8988T (cell line): ENCODE data around the gene MARCHF6.
"Not testable (repeated sequence)": the region's sequence is repeated elsewhere in the genome, so short reads cannot be mapped to it uniquely, and the experiment has no call there.

Experiments
- DNase-seq: peaks from one replicate; pipeline ENCODE4 v3.0.0; 2011

Gene MARCHF6

DNA sequence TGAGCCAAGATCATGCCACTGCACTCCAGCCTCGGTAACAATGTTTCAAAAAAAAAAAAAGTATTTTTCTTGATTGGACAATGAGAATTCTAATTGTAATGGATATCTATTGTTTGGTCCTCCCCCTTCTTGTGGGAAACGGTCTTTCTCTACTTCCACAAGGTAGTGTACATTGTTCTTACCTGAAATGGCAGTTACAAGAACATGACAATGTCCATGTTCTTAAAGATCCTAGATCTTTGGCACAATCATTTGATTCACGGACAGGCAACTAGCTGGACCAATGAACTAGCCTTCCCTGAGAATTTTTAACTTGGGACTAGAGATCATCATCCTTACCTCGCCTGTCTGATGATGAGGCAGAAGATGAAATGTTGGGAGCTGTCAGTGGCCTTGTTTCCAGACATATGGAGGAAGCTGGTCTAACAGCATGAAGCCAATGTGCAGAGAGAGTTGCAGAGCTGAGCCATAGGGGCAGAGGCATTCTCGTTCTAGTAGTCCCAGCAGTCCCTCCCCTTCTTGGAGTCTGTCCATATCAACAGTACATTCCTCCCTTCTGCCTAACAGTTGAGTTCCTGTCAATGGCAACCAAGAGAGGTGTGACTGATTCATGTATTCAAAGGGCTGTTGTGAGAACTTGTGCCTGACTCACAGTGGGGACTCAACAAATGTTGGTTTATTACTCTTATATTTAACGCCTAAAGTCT lies 2.1 kb upstream of the MARCHF6 start:
- no peak for DNase-seq

DNA sequence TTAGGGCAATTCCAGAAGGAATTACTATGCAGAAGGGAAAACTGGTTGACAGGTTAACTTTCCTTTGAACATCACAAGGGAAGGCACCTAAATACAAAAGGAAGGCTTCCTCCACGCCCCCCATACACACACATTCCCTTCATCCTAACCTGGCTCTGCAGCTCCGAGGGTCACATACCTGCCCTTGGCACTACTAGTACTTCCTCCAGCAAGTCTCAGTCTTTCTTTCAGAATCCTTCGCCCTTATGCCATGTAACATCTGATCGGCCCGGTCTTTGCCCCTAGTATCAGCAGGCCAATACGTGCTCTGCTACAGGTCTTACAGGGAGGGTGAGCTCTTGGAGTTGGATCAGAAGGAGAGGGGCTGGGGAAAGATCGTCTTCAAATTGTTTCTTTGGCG lies 1.6 kb upstream of the MARCHF6 start:
- DNase-seq, result no peak

DNA sequence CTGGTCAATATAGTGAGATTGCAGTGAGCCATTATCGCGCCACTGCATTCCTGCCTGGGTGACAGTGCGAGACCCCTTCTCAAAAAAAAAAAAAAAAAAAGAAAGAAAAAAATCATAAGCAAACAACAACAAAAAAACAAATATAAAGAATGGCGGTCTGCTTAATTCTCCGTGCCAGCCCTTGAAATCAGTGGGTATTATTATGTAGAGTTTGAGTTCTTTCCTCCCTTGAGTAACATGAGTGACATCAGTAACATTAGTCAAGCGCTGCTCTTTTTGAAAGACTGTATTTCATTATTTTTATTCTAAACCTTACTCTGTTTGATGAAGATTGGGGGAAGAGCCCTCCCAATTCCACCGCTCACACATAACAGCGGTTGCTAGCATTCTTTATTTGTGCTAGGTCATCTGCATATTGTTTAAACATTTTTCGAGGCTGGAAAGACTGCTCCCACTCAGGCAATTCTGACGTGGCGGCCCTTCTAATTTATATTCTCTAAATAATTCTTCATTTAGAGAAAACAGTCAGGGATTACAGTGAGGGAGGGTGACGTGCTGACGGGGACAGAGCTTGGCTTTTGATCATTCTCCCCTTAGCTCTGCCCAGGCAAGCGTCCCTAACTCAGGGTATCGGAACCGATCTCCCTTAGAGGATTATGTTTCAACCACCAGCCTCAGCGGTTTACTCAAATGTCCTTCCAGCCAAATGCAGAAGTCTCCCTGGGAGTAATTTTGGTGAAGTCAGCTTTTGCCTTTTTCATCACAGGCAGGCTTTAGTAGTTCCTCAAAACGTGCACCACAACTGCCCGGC lies 860 bp upstream of the MARCHF6 start:
- no peak for DNase-seq

DNA sequence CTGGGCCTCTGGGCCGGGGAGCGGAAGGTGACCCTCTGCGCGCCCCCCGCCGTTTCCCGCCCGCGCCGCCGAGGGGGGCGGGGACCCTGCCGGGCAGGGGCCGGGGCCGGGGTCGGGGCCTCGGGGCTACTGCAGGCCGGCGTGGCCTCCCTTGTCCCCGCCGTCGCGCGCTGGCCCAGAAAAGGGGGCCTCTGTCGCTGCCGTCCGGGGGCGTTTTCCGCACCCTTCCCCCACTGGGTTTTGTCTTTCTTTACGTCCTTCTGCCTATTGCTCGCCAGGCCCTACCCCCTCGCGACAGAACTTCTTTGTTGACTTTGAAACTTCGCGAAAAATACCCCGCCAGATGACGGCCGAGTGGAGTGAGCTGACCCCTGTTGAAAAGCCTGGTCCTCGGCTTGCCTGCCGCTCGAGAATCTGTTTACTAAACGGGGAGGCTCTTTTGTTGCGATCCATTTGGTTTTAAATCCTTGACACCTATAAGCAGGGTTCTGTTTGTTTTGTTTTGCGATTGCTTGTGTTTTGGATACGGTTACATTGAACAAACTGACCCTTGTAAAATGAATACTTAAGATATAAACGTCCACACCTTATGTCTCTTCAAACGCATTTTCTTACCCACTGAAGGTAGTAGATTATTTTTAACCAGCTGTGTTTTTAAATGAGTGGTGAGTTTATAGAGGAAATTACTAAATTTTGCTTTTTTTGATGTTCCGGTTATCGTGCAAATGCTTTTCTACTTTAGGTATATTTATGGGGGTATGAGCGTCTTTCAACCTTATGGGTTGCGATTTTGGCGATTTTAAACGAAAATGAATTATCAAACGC lies 765 bp downstream of the MARCHF6 start:
- DNase-seq, result no peak

DNA sequence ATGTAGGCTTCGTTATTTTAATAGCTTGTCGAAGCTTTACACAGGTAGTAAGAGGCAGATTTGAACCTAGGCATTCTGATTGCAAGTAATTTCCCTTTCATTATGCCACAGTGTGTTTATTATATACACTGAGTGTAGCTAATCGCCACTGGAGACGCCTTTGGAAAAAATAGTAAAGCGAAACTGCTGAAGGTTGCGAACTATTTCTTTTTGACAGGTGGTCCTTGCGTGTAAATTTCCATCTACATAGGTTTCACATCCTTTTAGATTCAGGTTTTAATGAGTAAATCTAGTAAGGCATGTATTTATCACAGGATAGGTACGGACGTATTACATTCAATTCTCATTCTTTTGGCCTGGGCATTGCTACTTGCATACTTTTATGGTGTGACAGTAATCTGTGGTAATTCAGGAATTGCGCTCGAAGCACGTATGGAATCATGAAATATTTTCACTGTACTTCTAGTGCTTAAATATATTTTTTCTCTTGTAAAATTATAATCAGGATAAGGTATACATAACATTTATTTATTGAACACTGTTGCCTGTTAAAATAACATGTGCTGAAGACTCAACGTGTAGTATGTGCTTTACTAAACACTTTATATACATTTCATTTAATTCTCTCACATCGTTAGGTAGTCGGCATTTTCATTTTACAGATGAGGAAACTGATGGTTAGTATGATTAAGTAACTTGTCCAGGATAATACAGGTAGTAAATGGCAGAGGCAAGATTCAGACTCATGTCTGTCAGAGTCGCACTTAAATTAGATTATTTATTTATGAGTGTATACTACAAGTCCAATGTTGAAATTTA lies 1.8 kb downstream of the MARCHF6 start:
- no peak for DNase-seq

DNA sequence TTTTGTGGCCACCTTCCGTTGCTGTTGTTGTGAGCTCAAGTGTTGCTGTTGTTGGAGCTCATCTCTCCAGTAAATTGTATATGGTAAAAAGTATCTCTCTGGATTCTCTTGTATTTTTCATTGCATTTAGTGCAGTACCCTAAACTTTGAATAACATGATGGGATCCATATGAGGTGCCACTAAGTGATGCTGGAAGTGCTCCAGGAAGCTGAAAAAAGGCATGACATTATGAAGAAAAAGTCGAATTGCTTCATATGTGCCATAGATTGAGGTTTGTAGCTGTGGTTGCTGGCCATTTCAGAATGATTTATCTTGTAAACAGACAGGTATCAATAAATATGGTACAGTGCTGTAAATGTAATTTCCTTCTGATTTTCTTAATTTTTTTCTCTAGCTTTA lies 5.5 kb downstream of the MARCHF6 start:
- DNase-seq, result no peak

DNA sequence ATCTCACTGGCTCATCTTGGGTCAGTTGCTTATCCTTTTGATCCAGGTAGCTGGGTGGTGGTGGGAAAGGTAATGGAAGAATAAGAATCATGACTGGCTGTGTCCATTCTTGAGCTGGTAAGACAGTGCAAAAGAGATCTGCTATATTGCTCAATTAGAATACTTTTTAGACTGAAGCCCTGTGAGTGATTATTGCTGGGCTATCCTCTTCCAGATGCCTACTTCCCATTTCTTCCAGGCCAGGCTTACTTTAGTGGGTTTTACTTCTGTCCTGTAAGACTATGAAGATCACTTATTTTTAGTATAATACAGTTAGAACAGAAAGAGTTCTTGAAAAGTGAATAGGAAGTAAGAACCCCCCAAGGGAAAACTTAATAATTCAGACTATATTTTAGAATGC lies 7.2 kb downstream of the MARCHF6 start:
- DNase-seq, result no peak

DNA sequence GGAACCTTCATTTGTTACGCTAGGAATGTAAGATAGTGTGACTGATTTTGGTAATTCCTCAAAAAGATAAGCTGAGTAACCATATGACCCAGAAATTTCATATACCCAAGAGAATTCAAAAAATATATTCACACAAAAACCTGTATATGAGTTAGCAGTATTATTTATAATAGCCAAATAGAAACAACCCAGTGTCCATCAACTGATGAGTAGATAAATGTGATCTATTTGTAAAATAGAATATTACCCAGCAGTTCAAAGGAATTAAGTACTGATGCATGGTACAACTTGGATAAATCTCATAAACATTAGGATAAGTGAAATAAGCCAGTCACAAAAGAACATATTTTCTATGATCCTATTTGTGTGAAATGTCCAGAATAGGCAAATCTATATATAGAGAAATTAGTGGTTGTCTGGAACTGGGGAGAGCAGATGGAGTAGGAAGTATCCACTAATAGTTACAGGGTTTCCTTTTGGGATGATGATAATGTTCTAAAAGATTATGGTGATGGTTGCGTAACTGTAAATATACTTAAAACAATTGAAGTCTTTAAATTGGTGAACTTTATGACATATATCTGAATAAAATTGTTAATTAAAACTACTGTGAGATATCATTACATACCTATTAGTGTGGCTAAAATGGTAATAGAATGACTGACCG lies 10.2 kb downstream of the MARCHF6 start:
- no peak for DNase-seq

DNA sequence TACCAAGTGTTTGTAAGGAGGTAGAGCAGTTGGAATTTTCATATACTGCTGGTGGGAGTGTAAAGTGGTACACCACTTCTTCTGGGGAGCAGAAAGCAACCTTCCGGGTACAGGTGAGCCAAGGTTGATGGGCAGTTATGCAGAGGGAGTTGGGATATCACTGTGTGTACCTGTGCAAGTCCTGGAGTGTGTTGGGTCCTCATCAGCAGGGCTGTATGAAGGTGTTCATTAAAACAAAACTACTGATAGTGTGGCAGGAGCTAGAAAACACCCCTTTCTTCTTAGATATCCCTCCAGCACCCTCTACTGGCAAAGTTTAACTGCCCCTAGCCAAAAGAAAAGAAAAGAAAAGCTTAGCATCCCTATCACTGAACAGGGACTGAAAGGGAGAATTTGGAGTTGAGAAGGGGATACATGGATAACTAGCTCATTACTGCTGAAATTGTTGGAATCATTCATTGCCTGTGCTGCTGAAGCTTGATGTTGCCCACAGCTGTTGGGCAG lies 10.7 kb downstream of the MARCHF6 start:
- no peak for DNase-seq

DNA sequence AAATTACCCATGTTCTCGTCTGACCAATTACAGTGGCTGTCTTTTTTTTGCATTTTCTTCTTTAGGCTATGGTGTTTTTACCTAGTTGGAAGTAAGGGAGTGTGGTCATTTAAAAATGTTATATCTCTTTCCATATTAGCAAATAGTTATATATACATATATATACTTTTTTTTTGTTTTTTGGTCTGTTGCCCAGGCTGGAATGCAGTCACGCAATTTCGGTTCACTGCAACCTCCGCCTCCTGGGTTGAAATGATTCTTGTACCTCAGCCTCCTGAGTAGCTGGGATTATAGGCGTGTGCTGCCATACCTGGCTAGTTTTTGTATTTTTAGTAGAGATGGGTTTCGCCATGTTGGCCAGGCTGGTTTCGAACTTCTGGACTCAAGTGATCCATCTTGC lies 12.3 kb downstream of the MARCHF6 start:
- DNase-seq, result no peak

DNA sequence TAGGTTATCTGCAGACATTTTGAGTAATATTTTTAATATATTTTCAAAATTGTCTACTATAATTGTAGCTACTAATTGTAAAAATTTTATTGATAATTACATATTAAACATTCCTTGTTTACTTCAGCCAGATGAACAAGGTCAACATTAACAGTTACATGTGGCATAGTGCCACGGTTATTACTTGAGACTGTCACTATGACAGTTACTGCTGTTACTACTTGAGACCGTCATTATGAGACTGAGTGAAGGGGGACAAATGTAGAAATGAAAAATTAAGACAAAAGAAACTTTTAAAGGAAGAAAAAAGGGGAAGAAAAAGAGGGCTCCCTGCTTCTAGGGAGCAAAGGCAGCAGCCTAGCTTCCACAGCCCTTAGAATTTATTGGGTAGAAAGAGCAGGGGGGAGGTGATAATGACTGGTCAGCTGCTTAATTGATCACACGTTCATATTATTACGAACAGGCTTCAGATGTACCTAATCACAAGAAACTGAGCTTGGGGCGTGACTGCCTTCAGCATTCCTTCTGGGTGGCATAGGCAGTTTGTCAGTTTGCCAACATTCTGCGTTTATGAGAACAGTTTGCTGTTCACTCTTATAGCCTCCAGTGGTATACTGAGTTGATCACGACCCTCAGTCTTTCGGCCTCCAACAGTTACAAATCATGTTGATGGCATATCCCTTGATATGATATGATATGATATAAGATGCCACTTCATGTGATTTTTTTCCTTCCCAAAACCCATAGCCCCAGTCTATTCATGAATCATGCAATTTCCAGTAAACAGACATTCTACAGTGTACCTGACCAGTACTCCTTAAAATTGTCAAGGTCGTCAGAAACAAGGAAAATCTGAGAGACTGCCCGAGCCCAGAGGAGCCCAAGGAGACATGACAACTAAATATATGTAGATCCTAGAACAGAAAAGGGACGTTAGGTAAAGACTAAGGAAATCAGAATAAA lies 13.1 kb downstream of the MARCHF6 start:
- DNase-seq, result no peak

DNA sequence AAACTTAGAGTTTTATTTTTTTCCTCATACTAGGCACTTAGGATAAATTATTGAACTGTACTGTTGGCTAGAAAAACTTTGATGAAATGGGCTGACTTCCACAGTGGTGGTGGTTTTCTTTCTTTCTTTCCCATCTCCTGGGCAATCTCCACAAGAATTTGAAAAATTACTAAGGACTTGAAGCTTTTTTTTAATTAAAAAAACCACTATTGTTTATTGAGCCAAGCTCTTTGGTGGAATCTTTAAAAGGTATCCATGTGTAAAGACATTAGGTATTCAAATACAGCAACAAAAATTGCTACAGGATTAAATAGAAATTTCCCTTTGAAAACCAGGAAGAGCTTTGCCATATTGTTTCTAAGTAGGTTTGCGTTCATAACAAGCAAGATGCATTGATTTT lies 14.1 kb downstream of the MARCHF6 start:
- no peak for DNase-seq

DNA sequence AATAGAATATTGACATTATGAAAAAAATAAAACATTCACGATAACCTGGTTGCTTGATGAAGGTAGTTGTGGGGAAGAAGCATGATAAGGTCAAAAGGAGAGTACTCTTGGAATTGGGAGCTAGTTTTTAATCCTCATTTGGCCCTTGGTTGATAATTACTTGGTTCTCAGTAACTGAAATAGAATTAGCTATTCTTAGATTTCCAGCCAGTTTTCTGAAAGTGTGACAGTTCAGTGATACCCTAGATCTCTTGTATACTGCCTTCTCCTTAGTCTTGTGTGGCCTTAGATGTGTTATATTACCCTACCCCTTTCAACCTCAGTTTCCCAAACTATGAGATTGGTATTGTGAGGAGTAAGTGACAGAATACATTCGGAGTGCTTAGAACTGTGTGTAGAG lies 17.4 kb downstream of the MARCHF6 start:
- DNase-seq, result no peak

DNA sequence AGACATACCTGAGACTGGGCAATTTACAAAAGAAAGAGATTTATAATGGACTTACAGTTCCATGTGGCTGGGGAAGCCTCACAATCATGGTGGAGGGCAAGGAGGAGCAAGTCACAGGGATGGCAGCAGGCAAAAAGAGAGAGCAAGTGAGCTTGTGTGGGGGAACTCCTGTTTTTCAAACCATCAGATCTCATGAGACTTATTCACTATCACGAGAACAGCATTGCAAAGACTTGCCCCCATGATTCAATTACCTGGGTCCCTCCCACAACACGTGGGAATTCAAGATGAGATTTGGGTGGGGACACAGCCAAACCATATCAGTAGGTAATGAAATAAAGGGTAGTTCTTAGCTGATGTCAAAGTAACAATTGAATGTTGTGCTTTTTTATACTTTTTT lies 17.9 kb downstream of the MARCHF6 start:
- DNase-seq, result not testable (repeated sequence)

DNA sequence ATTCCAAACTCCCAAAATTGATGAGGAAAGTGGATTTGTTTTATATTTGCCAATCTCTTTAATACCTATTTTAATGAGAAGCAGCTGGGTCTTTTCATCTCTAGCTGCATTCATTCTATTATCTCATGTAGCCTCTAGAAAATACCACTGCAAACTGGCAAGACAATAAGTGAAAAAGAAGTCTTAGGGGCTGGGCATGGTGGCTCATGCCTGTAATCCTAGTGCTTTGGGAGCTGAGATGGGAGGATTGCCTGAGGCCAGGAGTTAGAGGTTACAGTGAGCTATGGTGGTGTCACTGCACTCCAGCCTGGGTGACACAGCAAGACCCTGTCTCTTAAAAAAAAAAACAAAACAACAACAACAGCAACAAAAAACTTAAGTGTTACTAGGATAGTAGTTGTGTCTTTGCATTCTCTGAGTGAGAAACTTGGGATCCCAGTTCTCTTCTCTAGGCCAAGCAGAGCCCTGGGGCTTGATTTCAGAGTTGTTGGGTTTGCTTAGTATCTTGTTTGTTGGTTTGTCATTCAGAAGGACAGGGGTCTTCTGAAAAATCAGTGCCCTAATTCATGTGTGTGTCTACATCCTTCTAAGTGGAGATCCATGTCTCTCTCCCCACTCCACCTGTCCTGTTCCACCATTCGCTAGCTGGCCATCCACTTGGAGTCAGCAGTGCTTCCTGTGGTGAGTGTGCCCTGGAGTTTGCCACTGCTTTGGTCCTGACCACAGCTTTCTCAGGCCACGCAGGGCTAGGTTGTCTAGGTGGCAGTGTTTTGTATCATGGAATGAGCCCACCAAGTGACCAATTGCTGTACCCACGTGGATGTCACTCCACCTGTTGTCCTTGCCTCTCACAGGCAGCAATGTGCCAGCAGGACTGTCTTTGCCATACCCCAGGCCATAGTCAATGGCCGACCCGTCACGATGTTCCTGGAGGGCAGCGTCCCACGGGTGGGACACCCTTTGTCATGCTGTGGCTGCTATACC lies 19.5 kb downstream of the MARCHF6 start:
- DNase-seq, result no peak

DNA sequence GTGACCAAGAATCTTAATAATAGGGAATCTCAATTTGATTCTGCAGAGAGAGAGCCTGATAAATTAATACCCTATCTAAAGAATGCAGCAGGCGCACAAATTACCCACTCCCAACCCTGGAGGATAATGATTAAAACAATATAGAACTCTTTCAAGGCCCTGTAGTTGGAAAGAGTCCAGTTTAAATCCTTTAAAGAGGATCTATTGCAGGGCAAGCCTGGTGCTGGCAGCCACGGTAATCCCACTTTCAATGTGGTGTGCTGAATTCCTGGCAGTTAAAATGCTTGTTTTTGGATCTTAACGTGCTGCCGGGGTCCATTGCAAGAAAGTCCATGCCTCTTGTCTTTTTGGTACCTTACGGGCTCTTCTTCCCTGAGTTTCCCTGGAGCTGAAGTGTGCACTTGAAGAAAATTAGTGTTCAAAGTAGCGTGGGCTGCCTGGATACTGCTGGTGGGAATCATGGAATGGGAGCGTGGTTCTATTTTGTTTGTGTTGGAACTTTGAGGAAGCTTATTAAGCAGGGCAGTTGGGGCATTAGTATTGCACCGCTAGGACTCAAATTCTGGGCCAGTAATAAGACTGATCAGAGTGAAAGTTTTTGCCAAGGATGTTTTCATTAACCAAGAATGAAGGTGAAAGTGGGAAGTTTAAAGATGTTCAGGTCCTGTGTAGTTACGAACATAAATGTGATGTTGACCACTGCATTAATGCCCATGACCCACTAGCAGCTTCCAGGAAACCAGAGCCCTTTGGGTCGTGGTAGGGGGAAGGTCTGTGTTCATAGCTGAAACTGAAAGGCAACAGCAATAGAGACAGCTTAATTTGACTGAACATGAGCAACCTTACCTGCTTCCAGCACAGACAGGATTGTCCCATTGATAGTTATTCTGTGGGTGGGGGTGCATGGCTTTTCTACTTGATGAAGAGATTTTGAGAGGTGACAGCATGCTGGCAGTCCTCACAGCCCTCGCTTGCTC lies 20.8 kb downstream of the MARCHF6 start:
- DNase-seq, result no peak

DNA sequence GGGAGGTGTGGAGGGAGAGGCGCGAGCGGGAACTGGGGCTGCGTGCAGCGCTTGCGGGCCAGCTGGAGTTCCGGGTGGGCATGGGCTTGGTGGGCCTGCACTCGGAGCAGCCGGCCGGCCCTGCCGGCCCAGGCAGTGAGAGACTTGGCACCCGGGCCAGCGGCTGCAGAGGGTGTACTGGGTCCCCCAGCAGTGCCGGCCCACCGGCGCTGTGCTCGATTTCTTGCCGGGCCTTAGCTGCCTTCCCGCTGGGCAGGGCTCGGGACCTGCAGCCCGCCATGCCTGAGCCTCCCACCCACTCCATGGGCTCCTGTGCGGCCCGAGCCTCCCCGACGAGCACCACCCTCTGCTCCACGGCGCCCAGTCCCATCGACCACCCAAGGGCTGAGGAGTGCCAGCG lies 21.7 kb downstream of the MARCHF6 start:
- not testable (repeated sequence) for DNase-seq

DNA sequence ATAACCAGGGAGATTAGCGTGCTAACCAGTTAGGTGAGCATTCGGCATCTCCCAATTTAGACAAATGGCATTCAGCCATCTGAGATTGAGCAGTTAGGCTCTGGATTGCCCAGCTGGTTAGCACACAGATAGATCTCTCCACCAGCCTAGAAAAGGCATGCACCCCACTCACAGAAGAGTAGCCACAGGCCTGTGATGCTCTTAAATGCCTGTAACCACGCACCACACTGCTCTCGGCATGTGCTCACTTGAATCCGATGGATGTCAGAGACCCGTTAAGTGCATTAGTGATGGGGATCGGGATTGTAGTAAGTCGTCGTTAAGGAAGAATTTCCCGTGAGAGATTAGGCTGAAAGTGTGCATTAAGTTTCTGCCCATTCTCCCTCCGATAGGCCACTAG lies 23.0 kb downstream of the MARCHF6 start:
- no peak for DNase-seq
